ENCODE results near the gene SPTB. TPM values are rescaled to one million over a fixed set of nuclear protein-coding genes. Genes with fewer than 3 reads are reported as not detected.

SPTB gene
- total and polyA plus RNA-seq, 2 donors, result 0.76 to 6.8 TPM

- H3K4me3 ChIP-seq (ENCODE audit: low read depth, low read length), result no peak overlapping the region
- no peak for DNase-seq (ENCODE audit: extremely low spot score)
- no peak overlapping the region for H3K27ac ChIP-seq (ENCODE audit: low read depth)
- no peaks in the 10 kb centered on the region for H3K36me3 ChIP-seq (ENCODE audit: insufficient read depth)
- H3K4me1 ChIP-seq (ENCODE audit: insufficient read depth), result no peaks in the 10 kb centered on the region
- 54% methylated on average over 6 of the region's 6 CpGs for WGBS
Observed at GRCh38 chr14:64855721-64856528, 23.8 kb downstream of the SPTB start.

DNA sequence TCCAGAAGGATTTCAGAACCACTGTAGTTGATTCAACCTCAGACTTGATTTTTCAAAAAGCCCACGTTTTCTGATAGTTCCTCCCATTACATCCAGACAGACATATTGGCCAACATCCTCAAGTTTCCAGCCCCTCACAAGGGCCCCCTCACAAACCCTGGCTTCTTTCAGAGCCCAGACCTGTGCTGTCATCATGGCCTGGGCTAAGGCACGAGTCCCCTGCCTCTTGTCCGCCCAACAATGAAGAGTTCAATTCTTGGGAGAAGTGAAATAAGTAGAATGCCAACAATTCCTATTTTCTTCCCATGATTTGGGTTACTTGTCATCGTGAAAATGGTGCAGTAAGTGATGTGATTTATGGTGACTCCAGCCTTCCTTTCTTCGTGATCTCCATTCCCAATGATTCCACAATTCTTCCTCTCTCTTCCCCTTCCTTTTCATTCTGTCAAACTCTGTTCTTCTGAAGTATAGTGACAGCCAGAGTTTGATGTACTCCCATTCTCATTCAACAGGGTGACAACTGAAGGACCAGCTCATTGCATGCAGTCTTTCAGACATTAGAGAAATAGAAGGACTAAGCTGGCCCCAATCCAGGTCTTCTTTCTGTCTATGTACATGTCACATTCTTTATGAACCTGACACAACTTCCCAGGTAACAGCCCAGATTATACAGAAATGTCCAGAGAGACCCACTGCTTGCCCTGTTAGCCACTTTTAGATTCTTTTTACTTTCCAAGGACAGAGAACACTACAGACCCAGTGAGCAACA, 29.2 kb downstream of the SPTB start:
- Histone ChIP-seq H3K4me3 (ENCODE audit: low read depth, low read length) (no peak overlapping the region), H3K36me3 (ENCODE audit: insufficient read depth) (no peaks in the 10 kb centered on the region), H3K27ac (ENCODE audit: low read depth) (no peak overlapping the region), H3K4me1 (ENCODE audit: insufficient read depth) (no peaks in the 10 kb centered on the region)
- DNase-seq (ENCODE audit: extremely low spot score), result no peak
- whole genome bisulfite sequencing, result 79% methylated on average over 5 of the region's 5 CpGs

GRCh38 chr14:64849940-64850339, 29.8 kb downstream of the SPTB start:
- no peak overlapping the region for H3K27ac ChIP-seq (ENCODE audit: low read depth)
- no peaks in the 10 kb centered on the region for H3K36me3 ChIP-seq (ENCODE audit: insufficient read depth)
- no peaks in the 10 kb centered on the region for H3K4me1 ChIP-seq (ENCODE audit: insufficient read depth)
- H3K4me3 ChIP-seq (ENCODE audit: low read depth, low read length), result no peak overlapping the region
- DNase-seq (ENCODE audit: extremely low spot score), result no peak
- 90% methylated on average over 4 of the region's 4 CpGs for WGBS

DNA sequence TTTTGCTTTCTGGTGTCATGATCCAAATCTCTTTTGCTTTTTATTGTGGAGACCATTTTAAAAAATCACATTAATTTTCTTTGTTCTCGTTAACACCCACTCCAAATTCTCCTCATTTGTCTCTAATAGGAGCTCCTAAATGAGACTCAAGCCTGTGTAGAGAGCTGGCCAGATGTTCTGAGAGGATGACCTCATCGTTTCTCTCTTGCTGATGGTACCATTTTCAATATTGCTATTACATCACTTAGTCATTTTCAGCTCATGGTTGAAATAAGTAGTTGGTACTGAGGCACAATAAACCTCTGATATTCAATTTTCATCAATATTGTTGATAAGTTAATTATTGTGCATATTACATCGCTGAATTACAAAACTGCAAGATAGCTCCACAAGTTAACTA, 31.5 kb downstream of the SPTB start:
- H3K36me3 ChIP-seq (ENCODE audit: insufficient read depth), result no peaks in the 10 kb centered on the region
- no peak for DNase-seq (ENCODE audit: extremely low spot score)
- WGBS, result 87% methylated on average over 3 of the region's 3 CpGs
- no peak overlapping the region for H3K4me3 ChIP-seq (ENCODE audit: low read depth, low read length)
- H3K27ac ChIP-seq (ENCODE audit: low read depth), result no peak overlapping the region
- H3K4me1 ChIP-seq (ENCODE audit: insufficient read depth), result no peaks in the 10 kb centered on the region

DNA sequence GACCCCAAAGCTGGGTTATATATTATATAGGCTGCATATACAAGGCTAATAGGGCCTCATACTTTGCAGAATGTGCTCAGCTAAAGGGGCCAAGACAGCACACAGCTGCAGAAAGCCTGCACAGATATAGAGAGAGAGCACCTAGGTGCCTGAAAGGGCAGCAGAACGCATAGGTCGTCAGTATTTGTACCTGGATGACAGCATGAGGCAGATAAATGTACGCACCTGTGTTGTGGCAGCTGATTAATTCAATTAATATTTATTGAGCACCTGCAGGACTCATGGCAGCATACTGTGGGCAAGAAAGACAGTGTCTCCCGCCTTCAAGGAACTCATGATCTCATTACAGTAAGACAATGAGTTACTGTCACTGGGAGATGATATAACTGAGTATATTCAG, 33.4 kb downstream of the SPTB start:
- Histone ChIP-seq H3K4me3 (ENCODE audit: low read depth, low read length) (no peak overlapping the region), H3K27ac (ENCODE audit: low read depth) (no peak overlapping the region), H3K36me3 (ENCODE audit: insufficient read depth) (no peaks in the 10 kb centered on the region), H3K4me1 (ENCODE audit: insufficient read depth) (no peaks in the 10 kb centered on the region)
- 90% methylated on average over 4 of the region's 4 CpGs for WGBS
- DNase-seq (ENCODE audit: extremely low spot score), result no peak

GRCh38 chr14:64845878-64846277, 33.8 kb downstream of the SPTB start:
- Histone ChIP-seq H3K36me3 (ENCODE audit: insufficient read depth) (no peaks in the 10 kb centered on the region), H3K4me3 (ENCODE audit: low read depth, low read length) (no peak overlapping the region), H3K4me1 (ENCODE audit: insufficient read depth) (no peaks in the 10 kb centered on the region), H3K27ac (ENCODE audit: low read depth) (no peak overlapping the region)
- no peak for DNase-seq (ENCODE audit: extremely low spot score)
- 42% methylated on average over 6 of the region's 6 CpGs for WGBS

DNA sequence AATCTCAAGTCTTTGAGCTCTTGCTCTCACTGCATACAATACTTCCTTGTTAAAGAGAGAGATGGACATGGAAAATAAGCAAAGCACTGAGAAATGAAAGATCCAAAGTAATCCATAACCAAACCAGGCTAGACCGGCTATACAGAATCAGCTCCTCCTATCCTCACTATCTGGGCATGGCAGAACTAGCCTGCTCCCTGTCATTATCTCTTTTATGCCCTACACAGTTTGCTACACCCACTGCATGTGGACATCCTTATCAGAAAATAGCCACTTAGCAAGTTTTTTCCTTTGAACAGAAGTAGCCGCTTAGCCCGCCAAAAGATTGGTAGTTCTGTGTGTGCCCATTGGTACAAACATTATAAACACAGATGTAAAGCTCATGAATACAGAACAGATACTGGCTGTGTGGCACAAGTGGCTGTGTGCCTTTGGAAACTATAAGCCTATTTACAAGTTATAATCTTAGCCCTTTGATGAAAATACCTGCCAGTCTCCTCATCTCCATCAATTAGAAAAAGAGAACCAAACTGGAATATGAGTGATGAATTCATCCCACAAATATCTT, 34.7 kb downstream of the SPTB start:
- Histone ChIP-seq H3K4me3 (ENCODE audit: low read depth, low read length) (no peak overlapping the region), H3K4me1 (ENCODE audit: insufficient read depth) (no peaks in the 10 kb centered on the region), H3K27ac (ENCODE audit: low read depth) (no peak overlapping the region), H3K36me3 (ENCODE audit: insufficient read depth) (no peaks in the 10 kb centered on the region)
- no peak for DNase-seq (ENCODE audit: extremely low spot score)
- WGBS, result 78% methylated on average over 3 of the region's 3 CpGs

GRCh38 chr14:64844272-64844671, 35.4 kb downstream of the SPTB start:
- DNase-seq (ENCODE audit: extremely low spot score), result no peak
- WGBS, result 74% methylated on average over 2 of the region's 2 CpGs
- H3K4me3 ChIP-seq (ENCODE audit: low read depth, low read length), result no peak overlapping the region
- H3K27ac ChIP-seq (ENCODE audit: low read depth), result no peak overlapping the region
- no peaks in the 10 kb centered on the region for H3K4me1 ChIP-seq (ENCODE audit: insufficient read depth)
- H3K36me3 ChIP-seq (ENCODE audit: insufficient read depth), result no peaks in the 10 kb centered on the region

GRCh38 chr14:64843548-64843947, 36.2 kb downstream of the SPTB start:
- Histone ChIP-seq H3K36me3 (ENCODE audit: insufficient read depth) (no peaks in the 10 kb centered on the region), H3K4me3 (ENCODE audit: low read depth, low read length) (no peak overlapping the region)
- 86% methylated on average over 6 of the region's 6 CpGs for WGBS

GRCh38 chr14:64841772-64842750, 37.6 kb downstream of the SPTB start:
- no peaks in the 10 kb centered on the region for H3K4me1 ChIP-seq (ENCODE audit: insufficient read depth)
- DNase-seq (ENCODE audit: extremely low spot score), result no peak
- 70% methylated on average over 18 of the region's 18 CpGs for WGBS
- no peak overlapping the region for H3K4me3 ChIP-seq (ENCODE audit: low read depth, low read length)
- no peaks in the 10 kb centered on the region for H3K36me3 ChIP-seq (ENCODE audit: insufficient read depth)
- no peak overlapping the region for H3K27ac ChIP-seq (ENCODE audit: low read depth)

More at GRCh38 chr14:64843548-64843947, 36.2 kb downstream of the SPTB start:
- Histone ChIP-seq H3K4me1 (ENCODE audit: insufficient read depth) (no peaks in the 10 kb centered on the region), H3K27ac (ENCODE audit: low read depth) (no peak overlapping the region)
- no peak for DNase-seq (ENCODE audit: extremely low spot score)

DNA sequence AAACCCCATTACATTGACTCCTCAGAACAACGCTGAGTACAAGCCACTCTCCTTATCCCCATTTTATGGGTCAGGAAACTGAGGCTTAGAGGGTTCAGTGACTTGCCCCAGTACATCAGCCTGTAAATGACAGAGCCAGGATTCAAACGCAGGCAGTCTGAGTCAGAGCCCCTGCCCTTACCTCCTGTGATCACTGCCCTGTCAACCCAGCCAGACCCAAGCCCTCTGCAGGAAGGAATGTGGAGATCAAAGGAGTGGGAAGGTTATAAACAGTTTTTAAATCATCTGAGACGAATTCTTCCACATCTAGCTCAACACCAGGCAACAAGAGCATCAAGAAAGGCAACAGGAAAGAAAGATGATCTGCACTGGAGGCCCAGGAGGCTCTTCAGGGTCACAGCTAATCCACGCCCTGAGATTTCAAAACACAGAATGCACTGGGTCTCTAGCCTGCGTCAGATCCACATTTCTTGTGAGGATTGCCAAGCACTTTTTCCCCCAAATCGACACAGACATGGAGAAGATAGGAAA, 38.5 kb downstream of the SPTB start:
- H3K36me3 ChIP-seq (ENCODE audit: insufficient read depth), result no peaks in the 10 kb centered on the region
- H3K4me3 ChIP-seq (ENCODE audit: low read depth, low read length), result no peak overlapping the region
- H3K4me1 ChIP-seq (ENCODE audit: insufficient read depth), result no peaks in the 10 kb centered on the region
- no peak for DNase-seq (ENCODE audit: extremely low spot score)
- H3K27ac ChIP-seq (ENCODE audit: low read depth), result no peak overlapping the region
- WGBS, result 38% methylated on average over 6 of the region's 6 CpGs

GRCh38 chr14:64838656-64839055, 41.1 kb downstream of the SPTB start:
- no peaks in the 10 kb centered on the region for H3K4me1 ChIP-seq (ENCODE audit: insufficient read depth)
- DNase-seq (ENCODE audit: extremely low spot score), result no peak
- no peaks in the 10 kb centered on the region for H3K36me3 ChIP-seq (ENCODE audit: insufficient read depth)
- no peak overlapping the region for H3K4me3 ChIP-seq (ENCODE audit: low read depth, low read length)
- WGBS, result 89% methylated on average over 5 of the region's 5 CpGs
- no peak overlapping the region for H3K27ac ChIP-seq (ENCODE audit: low read depth)

DNA sequence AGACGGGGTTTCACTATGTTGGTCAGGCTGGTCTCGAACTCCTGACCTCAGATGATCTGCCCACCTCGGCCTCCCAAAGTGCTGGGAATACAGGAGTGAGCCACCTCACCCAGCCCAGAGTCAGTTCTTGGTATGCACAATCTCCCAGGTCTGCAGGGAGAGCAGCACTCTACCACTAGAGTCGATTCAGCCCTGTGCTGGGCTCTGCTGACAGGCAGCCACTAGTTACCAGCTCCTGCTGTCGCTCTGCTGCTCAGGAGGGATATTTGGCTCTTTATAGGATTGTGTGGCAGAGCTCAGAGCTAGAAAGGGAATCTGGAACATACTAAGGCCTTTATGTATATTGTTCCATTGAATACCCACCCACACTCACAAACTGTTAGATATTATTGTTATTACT, 44.3 kb downstream of the SPTB start:
- Histone ChIP-seq H3K4me1 (ENCODE audit: insufficient read depth) (no peaks in the 10 kb centered on the region), H3K27ac (ENCODE audit: low read depth) (no peak overlapping the region), H3K4me3 (ENCODE audit: low read depth, low read length) (no peak overlapping the region), H3K36me3 (ENCODE audit: insufficient read depth) (no peaks in the 10 kb centered on the region)
- no peak for DNase-seq (ENCODE audit: extremely low spot score)
- WGBS, result 81% methylated on average over 5 of the region's 5 CpGs

All from urinary bladder (tissue), 4 donors.